22Rv1 (cell line): ENCODE data around the gene ATP10A.

Source experiments
- H3K27ac ChIP-seq: fragments of 450-650 bp; 2 replicates; pipeline ENCODE4 v1.5.1; 2017
- ZFX ChIP-seq: fragments of 450-650 bp; IDR thresholded peaks from 2 replicates; pipeline ENCODE4 v1.6.1; 2017; ENCODE audit warnings: antibody characterized with exemption, borderline replicate concordance
- TF ChIP-seq, protein P1 (sequence below): fragments of 450-650 bp; IDR thresholded peaks from 2 replicates; pipeline ENCODE4 v1.5.1; 2017; ENCODE audit warnings: mild to moderate bottlenecking

ATP10A gene

DNA sequence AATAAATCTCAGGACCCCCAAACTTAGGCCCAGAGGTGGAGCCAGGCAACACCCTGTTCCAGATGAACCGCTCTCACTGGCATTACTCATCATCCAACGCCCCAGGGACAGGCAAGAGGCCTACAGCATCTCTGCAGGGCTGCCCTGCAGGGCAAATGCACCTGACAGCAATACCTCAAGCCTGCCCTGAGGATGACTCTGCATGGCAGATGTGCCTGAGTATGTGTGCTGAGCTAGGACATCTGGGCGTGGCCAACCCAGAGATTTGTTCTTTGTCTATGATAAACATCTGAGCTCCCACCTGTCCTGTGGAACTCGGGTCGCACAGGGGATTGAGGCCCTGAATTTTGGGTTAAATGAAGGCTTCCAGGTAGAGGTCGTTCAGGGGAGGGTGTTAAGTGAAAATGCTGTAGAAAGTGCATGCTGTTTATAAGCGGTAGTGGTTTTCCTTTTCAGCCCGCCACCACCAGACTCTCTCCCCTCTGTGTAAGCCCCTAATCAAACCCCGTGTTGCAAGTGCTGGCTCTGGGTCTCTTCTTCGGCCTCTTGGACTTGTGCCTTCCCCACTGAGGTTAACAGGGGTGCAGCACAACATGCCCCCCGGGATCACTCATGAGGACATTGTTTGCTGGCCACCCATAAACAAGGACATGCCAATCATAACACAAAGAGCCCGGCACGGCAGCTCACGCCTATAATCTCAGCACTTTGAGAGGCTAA, 92.3 kb downstream of the ATP10A start:
- no peak for TF ChIP-seq ZFX
- TF ChIP-seq, protein P1, sequence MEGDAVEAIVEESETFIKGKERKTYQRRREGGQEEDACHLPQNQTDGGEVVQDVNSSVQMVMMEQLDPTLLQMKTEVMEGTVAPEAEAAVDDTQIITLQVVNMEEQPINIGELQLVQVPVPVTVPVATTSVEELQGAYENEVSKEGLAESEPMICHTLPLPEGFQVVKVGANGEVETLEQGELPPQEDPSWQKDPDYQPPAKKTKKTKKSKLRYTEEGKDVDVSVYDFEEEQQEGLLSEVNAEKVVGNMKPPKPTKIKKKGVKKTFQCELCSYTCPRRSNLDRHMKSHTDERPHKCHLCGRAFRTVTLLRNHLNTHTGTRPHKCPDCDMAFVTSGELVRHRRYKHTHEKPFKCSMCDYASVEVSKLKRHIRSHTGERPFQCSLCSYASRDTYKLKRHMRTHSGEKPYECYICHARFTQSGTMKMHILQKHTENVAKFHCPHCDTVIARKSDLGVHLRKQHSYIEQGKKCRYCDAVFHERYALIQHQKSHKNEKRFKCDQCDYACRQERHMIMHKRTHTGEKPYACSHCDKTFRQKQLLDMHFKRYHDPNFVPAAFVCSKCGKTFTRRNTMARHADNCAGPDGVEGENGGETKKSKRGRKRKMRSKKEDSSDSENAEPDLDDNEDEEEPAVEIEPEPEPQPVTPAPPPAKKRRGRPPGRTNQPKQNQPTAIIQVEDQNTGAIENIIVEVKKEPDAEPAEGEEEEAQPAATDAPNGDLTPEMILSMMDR: no peak
- H3K27ac ChIP-seq: no peak overlapping the region

DNA sequence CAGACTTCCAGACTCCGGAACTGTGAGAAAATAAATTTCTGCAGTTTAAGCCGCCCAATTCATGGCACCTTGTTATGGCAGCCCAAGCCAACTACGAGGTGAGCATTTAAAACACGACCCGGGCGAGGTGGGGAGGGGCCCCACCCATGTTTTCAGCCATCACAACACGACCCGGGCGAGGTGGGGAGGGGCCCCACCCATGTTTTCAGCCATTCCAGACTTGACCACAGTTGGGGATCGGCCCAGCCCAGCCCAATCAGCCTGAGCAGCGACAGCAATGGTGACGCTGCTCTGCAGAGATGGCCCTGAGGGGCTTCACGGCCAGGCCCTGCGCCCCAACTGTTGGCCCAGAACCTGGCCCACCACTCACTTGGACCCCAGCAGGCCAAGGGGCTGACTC, 93.1 kb downstream of the ATP10A start:
- no peak for TF ChIP-seq ZFX
- TF ChIP-seq, protein P1: no peak

DNA sequence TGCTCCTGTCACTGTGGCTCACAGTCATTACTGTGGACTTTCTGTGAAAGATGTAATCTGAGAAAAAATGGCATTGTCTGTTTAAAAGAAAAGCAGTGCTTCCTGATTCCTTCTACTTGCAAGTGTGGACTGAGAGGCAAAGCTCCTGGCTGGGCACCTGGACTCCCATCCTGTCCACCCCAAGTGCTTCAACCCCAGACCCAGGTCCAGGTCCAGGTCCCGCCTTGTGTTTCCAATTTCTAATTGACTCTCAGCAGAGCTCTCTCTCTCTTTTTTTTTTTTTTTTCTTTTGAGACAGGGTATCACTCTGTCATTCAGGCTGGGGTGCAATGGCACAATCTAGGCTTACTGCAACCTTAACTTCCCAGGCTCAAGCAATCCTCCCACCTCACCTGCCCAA, 94.9 kb downstream of the ATP10A start:
- TF ChIP-seq ZFX: no peak
- TF ChIP-seq, protein P1: no peak
- no peak overlapping the region for H3K27ac ChIP-seq

More for the DNA sequence above, 93.1 kb downstream of the ATP10A start:
- H3K27ac ChIP-seq: no peak overlapping the region

DNA sequence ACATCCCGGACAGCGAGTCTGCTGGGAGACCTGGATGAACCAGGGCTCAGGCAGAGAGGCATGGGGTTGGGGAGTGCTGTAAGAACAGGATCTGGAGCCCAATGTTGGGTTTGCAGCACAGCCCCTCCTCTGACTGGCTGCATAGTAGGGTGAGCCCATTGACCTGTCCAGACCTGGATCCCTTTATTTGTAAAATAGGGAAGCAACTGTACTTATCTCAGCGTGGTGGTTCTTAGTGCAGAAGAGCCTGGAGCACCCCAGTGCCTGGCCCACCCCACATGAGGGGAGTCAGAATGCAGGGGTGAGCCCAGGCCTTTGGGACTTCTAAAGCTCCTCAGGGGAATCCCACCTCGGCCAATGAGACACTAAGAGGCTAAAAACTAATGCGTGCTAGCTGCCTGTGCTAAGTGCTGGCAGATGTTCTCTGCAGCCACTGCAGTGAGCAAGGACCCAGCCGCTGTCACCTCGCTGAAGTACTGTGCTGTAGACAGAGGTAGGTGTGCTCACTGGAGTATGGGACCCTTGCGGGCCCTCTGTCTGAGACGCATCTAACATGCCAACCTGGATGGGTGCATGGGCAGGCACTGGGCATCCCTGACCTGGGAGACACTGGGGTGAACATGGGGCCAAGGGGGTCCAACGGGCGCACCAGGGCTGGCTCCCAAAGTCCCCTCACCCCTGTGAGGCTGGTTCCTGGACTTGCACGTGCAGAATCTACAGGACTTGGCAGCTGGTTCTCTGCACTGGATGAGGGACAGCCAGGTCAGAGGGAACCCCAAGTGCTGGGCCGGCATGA, 95.6 kb downstream of the ATP10A start:
- H3K27ac ChIP-seq: no peak overlapping the region

DNA sequence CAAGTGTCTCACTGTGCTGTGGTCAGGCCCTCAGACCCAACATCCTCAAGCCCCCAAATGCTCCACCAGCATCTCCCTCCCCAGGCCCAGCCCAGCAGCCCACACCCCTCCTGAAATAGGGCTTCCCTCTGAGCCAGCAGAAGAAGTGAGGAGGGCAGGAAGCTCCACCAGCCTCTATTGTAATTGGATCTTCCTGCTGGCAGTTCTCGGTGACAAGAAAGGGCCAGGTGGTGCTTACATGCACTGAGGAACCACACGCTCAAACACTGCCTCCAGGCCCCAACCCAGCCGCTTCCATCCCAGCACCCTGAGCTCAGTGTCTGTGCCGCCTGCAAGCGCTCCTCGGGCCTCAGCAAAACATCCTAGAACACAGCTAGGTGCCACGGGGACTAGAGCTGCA, 96.7 kb downstream of the ATP10A start:
- TF ChIP-seq ZFX: no peak
- TF ChIP-seq, protein P1: no peak
- no peak overlapping the region for H3K27ac ChIP-seq

More for the DNA sequence above, 95.6 kb downstream of the ATP10A start:
- TF ChIP-seq, protein P1: no peak
- no peak for TF ChIP-seq ZFX

DNA sequence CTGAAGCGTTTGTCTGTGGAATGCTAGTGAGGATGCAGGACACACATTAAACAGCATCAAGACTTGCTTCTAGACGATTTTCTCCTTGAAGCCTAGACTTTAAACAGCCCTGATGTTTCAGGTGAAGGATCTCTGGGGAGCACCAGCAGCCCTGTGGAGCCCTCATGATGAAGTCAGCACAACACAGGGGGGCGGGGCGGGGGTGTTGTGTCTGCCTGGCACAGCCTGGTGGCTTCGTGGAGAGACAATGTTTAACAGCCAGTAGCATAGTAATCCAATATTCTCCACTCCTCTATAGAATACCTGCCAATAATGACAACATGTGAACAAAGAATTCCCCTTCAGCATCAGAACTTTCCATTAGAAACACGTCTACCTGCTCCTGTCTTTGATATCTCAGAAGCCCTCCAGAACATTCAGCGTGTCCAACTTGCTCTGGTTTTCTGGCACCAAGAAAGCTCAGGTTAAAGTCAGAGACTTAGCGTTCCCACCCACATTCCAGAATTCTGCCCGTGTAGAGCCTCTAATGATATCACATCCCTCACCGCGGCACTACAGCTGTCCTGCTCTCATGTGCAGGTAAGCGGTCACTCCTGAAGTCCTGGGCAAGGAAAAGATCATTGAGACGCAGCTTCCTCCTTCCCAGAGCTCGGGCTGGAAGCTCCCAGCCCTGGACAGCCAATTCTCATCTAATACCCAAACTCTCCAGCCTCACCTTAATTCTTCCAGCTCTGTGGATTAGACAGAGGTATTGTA, 98.0 kb downstream of the ATP10A start:
- no peak overlapping the region for H3K27ac ChIP-seq
- TF ChIP-seq, protein P1: no peak
- TF ChIP-seq ZFX: no peak

DNA sequence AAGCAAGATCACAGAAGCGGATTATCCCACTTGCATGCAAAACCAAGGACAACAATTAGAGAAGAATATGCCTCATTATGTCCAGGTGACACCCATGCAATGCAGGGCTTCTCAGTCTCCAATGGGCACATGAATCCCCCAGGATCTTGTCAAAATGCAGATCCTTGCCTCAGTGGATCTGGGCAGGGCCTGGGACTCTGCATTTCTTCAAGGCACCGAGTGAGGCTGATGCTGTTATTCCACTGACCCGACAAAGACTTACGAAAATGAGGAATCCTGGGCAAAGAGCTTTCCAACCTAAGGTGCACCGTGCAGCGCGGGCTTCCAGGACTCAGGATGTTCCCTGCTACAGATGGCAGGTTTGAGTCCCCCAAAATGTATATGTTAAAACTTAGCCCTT, 99.2 kb downstream of the ATP10A start:
- TF ChIP-seq ZFX: no peak
- TF ChIP-seq, protein P1: no peak
- H3K27ac ChIP-seq: no peak overlapping the region
